K562 (cell line): ENCODE measurements around the gene ROR2. TPM values are rescaled to one million over a fixed set of nuclear protein-coding genes. Genes with fewer than 3 reads are reported as not detected.

Source experiments
- ATAC-seq: fragments of 200-7000 bp; cut with Tn5 transposase; 3 replicates; pipeline ENCODE4 v1.9.1; 2020; ENCODE audit warnings: moderate library complexity
- BruUV-seq: library from RNA; stranded (reverse); fragments of 400-500 nt; replicated peaks from 2 replicates; lab custom pipeline; 2021; lab: Mats Ljungman, UMichigan
- CTCF ChIA-PET: fragments of 300-600 bp; formaldehyde crosslinking; extraction: SDS; loops from one replicate; lab custom pipeline; 2021; ENCODE audit warnings: low intra/inter-chr PET ratio; lab: Yijun Ruan, JAX
- POLR2A ChIA-PET: fragments of 300-600, 350-650 bp; sonication (Branson Sonifier 250); formaldehyde crosslinking; extraction: SDS; loops from one replicate; lab custom pipeline; 2021; ENCODE audit warnings: antibody characterized with exemption, inconsistent platforms; lab: Yijun Ruan, JAX
- DNase-seq, 4 experiments: peaks; one replicate each; pipeline versions ENCODE4 v3.0.0 to v3.0.0-alpha.2; 2011 to 2018; ENCODE audit warnings: low spot score in 3 of 4, mixed read lengths in 3 of 4; ENCODE audit errors: extremely low read depth in 1 of 4
- FAIRE-seq: peaks from 2 replicates; lab custom pipeline; 2011; peaks lifted over from hg19 to GRCh38; lab: Jason Lieb, UNC
- H2AFZ ChIP-seq: 2 replicates; pipeline ENCODE4 v1.6.0; 2011; ENCODE audit warnings: low read depth, low read length, control low read depth, inconsistent platforms
- H3K27ac ChIP-seq: fragments of 200-600 bp; 3 replicates; pipeline ENCODE4 v1.8.0; 2011; ENCODE audit warnings: low read depth, mild to moderate bottlenecking, control low read depth, inconsistent platforms, low read length, moderate library complexity, mixed read lengths; ENCODE audit errors: extremely low read depth
- H3K27me3 ChIP-seq, 2 experiments: fragments of 300-600 bp in 1 of 2; 2 replicates in 1 of 2; 3 replicates in 1 of 2; pipeline versions ENCODE4 v1.6.0 to v1.8.0; 2011; ENCODE audit warnings: inconsistent platforms in 2 of 2, low read length in 2 of 2, mild to moderate bottlenecking in 1 of 2, mixed read lengths in 1 of 2, moderate library complexity in 1 of 2; ENCODE audit not compliant: control insufficient read depth in 2 of 2, insufficient read depth in 2 of 2
- H3K36me3 ChIP-seq: fragments of 300-600 bp; 3 replicates; pipeline ENCODE4 v1.8.0; 2011; ENCODE audit warnings: mild to moderate bottlenecking, low read length, inconsistent platforms; ENCODE audit not compliant: control insufficient read depth, insufficient read depth
- H3K4me1 ChIP-seq, 2 experiments: fragments of 200-600 bp in 1 of 2; replicated peaks in 1 of 2; 2 replicates in 1 of 2; 3 replicates in 1 of 2; pipeline versions ENCODE4 v1.5.1 to v1.8.0; 2011; ENCODE audit warnings: inconsistent platforms in 2 of 2, low read length in 2 of 2, mild to moderate bottlenecking in 1 of 2, mixed read lengths in 1 of 2, moderate library complexity in 1 of 2; ENCODE audit not compliant: control insufficient read depth in 2 of 2, insufficient read depth in 2 of 2
- H3K4me2 ChIP-seq: 2 replicates; pipeline ENCODE4 v1.6.1; 2011; ENCODE audit warnings: low read length, control low read depth, inconsistent platforms, mixed read lengths; ENCODE audit not compliant: insufficient read depth
- H3K4me3 ChIP-seq: fragments of 200-600 bp; sonication (generic), shearing (Covaris generic); 2 replicates; pipeline ENCODE4 v1.5.1; 2016; ENCODE audit warnings: control low read depth, inconsistent platforms
- H3K79me2 ChIP-seq: fragments of 200-600 bp; 3 replicates; pipeline ENCODE4 v1.8.0; 2011; ENCODE audit warnings: low read length, inconsistent platforms; ENCODE audit not compliant: control insufficient read depth, insufficient read depth
- H3K9ac ChIP-seq, 2 experiments: 2 replicates each; pipeline versions ENCODE4 v1.6.0 to v1.6.1; 2011; ENCODE audit warnings: low read depth in 2 of 2, low read length in 2 of 2, control low read depth in 1 of 2, inconsistent platforms in 1 of 2, mild to moderate bottlenecking in 1 of 2, mixed read lengths in 1 of 2; ENCODE audit not compliant: insufficient read depth in 1 of 2
- H3K9me1 ChIP-seq: one replicate; pipeline ENCODE4 v1.6.0; 2011; ENCODE audit warnings: inconsistent platforms, mild to moderate bottlenecking, low read length, moderate library complexity; ENCODE audit not compliant: control insufficient read depth, insufficient read depth
- H3K9me3 ChIP-seq: replicated peaks from 2 replicates; pipeline ENCODE4 v1.5.1; 2011; ENCODE audit warnings: low read depth, low read length, inconsistent platforms; ENCODE audit not compliant: control insufficient read depth, insufficient read depth
- H4K20me1 ChIP-seq: replicated peaks from 2 replicates; pipeline ENCODE4 v1.6.1; 2011; ENCODE audit warnings: low read length, inconsistent platforms, mixed read lengths; ENCODE audit not compliant: control insufficient read depth, insufficient read depth
- HDAC3 ChIP-seq: fragments of 450-650 bp; IDR thresholded peaks from 2 replicates; pipeline ENCODE4 v1.6.1; 2018; ENCODE audit warnings: borderline replicate concordance, mild to moderate bottlenecking, moderate library complexity; ENCODE audit not compliant: partially characterized antibody
- WGBS: fragments of 100-300 bp; shearing (Covaris generic); methylation state at CpG from one replicate; pipeline ENCODE4 v1.1.6; 2016; ENCODE audit warnings: low coverage, mixed read lengths; ENCODE audit not compliant: insufficient coverage; ENCODE audit errors: missing lambda C conversion rate; 5-methylcytosine and 5-hydroxymethylcytosine counted together
- in situ Hi-C: fragments of 300-500 bp; cut with MboI; formaldehyde crosslinking; loops from 4 replicates; pipeline ENCODE4 v1.15.0; 2018; ENCODE audit warnings: inconsistent platforms, mixed read lengths
- intact Hi-C: fragments of 100-400 bp; cut with micrococcal nuclease; formaldehyde crosslinking; loops from 2 replicates; pipeline ENCODE4 v1.14.2; 2022
- polyA plus RNA-seq, 8 experiments: library from polyadenylated mRNA; depleted of rRNA in 4 of 8; stranded (reverse) in 5 of 8; unstranded in 3 of 8; fragments of >200 nt; fragmentation: Nextera tagmentation in 2 of 8; fragmentation: Illumina TruSeq in 1 of 8; extraction: Ambion mirVana in 2 of 8; extraction: Trizol in 1 of 8; gene quantifications; 2 replicates each; pipeline versions ENCODE4 v1.2.1 to v1.2.3, GENCODE V29; 2011 to 2014; ENCODE audit warnings: inconsistent platforms in 1 of 8, missing spikeins in 1 of 8
- total RNA-seq, 7 experiments: library from RNA; depleted of rRNA in 6 of 7; stranded (reverse); fragments of >200 nt in 6 of 7; fragmentation: Illumina TruSeq in 2 of 7; extraction: Trizol in 2 of 7; gene quantifications; 2 replicates each; pipeline versions ENCODE4 v1.2.1 to v1.2.3, GENCODE V29; 2011 to 2021; ENCODE audit warnings: low replicate concordance in 1 of 7
- TF ChIP-seq, protein P1 (sequence below): sonication (generic); formaldehyde crosslinking; IDR thresholded peaks from 2 replicates; pipeline ENCODE4 v1.8.1; 2023; ENCODE audit warnings: mild to moderate bottlenecking, missing genetic modification reagents

The ROR2 gene
- total and polyA plus RNA-seq, 9 of the 15 experiments (the other 6 are each of a cell fraction or from before 2014, with no cell fraction given) = 5.6 to 33.8 (median 15.3) TPM

- DNase-seq (no peak), FAIRE-seq (no peak), ATAC-seq (no peak)
- Histone ChIP-seq H3K9me3 (no peaks in the 10 kb centered on the region), H3K27ac (no peak overlapping the region), H4K20me1 (peaks cover 8% of the 10 kb centered on the region; the same call in 1 of the 2 replicates), H3K9me1 (peaks cover 7% of the 10 kb centered on the region), H3K27me3 (no peaks in the 10 kb centered on the region), H3K79me2 (no peaks in the 10 kb centered on the region), H3K36me3 (peaks cover 76% of the 10 kb centered on the region; the same call in 2 of the 3 replicates), H2AFZ (no peak overlapping the region), H3K4me2 (no peak overlapping the region), H3K4me3 (no peak overlapping the region), H3K4me1 (peaks cover 0 to 2% of the 10 kb centered on the region in 2 experiments; a peak in 3 of 5 replicates), H3K9ac (no peak overlapping the region)
- ChIA-PET CTCF (no interaction called here), POLR2A (no interaction called here)
- in situ Hi-C loops = no loop called here
- intact Hi-C loops = no loop called here
- 97% methylated on average over 24 of the region's 46 CpGs for WGBS
- BruUV-seq = no TSS peak
- TF ChIP-seq HDAC3 = no peak
- TF ChIP-seq, protein P1, sequence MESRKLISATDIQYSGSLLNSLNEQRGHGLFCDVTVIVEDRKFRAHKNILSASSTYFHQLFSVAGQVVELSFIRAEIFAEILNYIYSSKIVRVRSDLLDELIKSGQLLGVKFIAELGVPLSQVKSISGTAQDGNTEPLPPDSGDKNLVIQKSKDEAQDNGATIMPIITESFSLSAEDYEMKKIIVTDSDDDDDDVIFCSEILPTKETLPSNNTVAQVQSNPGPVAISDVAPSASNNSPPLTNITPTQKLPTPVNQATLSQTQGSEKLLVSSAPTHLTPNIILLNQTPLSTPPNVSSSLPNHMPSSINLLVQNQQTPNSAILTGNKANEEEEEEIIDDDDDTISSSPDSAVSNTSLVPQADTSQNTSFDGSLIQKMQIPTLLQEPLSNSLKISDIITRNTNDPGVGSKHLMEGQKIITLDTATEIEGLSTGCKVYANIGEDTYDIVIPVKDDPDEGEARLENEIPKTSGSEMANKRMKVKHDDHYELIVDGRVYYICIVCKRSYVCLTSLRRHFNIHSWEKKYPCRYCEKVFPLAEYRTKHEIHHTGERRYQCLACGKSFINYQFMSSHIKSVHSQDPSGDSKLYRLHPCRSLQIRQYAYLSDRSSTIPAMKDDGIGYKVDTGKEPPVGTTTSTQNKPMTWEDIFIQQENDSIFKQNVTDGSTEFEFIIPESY (CRISPR knock-in tag) = peak; percentile 27; the same call in 1 of the 2 replicates
Observed at GRCh38 chr9:91733006-91733624, 216.9 kb downstream of the ROR2 start.
